Keratinocyte (primary cell): ENCODE data around the gene NSUN4.

Experiments used
- EZH2 ChIP-seq: IDR thresholded peaks from one replicate; pipeline ENCODE4 v1.6.1; 2012; ENCODE audit warnings: inconsistent platforms, mild to moderate bottlenecking, low read length, moderate library complexity
- TF ChIP-seq, protein P1 (sequence below), 3 experiments: IDR thresholded peaks in 1 of 3; conservative IDR thresholded peaks in 1 of 3; optimal IDR thresholded peaks in 1 of 3; 2 replicates in 2 of 3; 3 replicates in 1 of 3; pipeline versions ENCODE3 to v1.5.1; 2011; ENCODE audit warnings: low read length in 3 of 3, mild to moderate bottlenecking in 3 of 3, moderate library complexity in 2 of 3, control low read depth in 1 of 3, inconsistent platforms in 1 of 3; ENCODE audit not compliant: insufficient read depth in 2 of 3; ENCODE audit errors: extremely low read depth in 1 of 3

DNA sequence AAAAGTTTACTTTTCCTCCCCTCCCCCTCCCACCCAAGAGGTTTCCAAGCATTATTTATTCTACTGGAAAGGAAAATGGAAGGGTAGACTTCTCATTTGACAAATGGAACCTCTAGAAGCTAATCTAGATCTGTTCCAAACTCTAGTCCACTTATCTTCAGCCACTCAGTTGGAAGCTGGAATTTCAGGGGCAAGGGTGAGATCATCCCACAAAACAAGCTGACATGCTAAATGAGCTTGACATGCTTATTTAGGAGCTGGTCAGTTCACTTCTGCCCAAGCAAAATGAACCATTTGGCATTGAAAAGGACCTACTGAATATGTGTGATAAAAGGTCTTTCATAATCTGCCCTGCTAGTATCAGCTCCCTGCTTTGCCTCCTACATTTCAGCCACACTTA is 42.2 kb upstream of the NSUN4 start:
- TF ChIP-seq, protein P1, sequence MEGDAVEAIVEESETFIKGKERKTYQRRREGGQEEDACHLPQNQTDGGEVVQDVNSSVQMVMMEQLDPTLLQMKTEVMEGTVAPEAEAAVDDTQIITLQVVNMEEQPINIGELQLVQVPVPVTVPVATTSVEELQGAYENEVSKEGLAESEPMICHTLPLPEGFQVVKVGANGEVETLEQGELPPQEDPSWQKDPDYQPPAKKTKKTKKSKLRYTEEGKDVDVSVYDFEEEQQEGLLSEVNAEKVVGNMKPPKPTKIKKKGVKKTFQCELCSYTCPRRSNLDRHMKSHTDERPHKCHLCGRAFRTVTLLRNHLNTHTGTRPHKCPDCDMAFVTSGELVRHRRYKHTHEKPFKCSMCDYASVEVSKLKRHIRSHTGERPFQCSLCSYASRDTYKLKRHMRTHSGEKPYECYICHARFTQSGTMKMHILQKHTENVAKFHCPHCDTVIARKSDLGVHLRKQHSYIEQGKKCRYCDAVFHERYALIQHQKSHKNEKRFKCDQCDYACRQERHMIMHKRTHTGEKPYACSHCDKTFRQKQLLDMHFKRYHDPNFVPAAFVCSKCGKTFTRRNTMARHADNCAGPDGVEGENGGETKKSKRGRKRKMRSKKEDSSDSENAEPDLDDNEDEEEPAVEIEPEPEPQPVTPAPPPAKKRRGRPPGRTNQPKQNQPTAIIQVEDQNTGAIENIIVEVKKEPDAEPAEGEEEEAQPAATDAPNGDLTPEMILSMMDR (optimal IDR thresholded peaks at IDR 0.05 in 1 of 3, IDR thresholded peaks at IDR 0.05 in 1 of 3, conservative IDR thresholded peaks at IDR 0.05 in 1 of 3; ENCODE audit: extremely low read depth in 1 of 3, insufficient read depth in 2 of 3, low read length in 3 of 3), result no peak
- no peak for TF ChIP-seq EZH2
